ENCODE results near the gene RAB3A.

GRCh38 chr19:18174983-18175382 lies 28.9 kb downstream of the RAB3A start:
- no peak for TF ChIP-seq SMC3 (IDR thresholded peaks at IDR 0.05)
- TF ChIP-seq, protein P1, sequence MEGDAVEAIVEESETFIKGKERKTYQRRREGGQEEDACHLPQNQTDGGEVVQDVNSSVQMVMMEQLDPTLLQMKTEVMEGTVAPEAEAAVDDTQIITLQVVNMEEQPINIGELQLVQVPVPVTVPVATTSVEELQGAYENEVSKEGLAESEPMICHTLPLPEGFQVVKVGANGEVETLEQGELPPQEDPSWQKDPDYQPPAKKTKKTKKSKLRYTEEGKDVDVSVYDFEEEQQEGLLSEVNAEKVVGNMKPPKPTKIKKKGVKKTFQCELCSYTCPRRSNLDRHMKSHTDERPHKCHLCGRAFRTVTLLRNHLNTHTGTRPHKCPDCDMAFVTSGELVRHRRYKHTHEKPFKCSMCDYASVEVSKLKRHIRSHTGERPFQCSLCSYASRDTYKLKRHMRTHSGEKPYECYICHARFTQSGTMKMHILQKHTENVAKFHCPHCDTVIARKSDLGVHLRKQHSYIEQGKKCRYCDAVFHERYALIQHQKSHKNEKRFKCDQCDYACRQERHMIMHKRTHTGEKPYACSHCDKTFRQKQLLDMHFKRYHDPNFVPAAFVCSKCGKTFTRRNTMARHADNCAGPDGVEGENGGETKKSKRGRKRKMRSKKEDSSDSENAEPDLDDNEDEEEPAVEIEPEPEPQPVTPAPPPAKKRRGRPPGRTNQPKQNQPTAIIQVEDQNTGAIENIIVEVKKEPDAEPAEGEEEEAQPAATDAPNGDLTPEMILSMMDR (IDR thresholded peaks at IDR 0.05), result no peak
- no peak for TF ChIP-seq EP300 (IDR thresholded peaks at IDR 0.05)
- no peak for TF ChIP-seq CBX2 (IDR thresholded peaks at IDR 0.05; ENCODE audit: borderline replicate concordance, low read depth)

Measured in A549 (cell line).